Activated CD8-positive, alpha-beta memory T cell treated with anti-CD3 and anti-CD28 coated beads, Interleukin-2, amount 10 ng/mL, durations not matched to agents 7 days and 5 days (primary cell): ENCODE data around the gene EFCC1. TPM values are rescaled to one million over a fixed set of nuclear protein-coding genes. Genes with fewer than 3 reads are reported as not detected.

Source experiments
- total RNA-seq, 2 experiments: library from RNA; stranded (reverse); gene quantifications; one replicate each; pipeline ENCODE4 v1.2.3, GENCODE V29; 2021

The EFCC1 gene
- total RNA-seq, 2 experiments from 2014 or later, result 0.09 to 0.12 TPM

Other genes with a start within 250 kb of the EFCC1 start
- gene ACAD9, start 121.7 kb upstream of the EFCC1 start, total RNA-seq, result 10 to 100 TPM; 61.2 to 68.2 TPM
- gene CFAP92, start 7.2 kb upstream of the EFCC1 start, total RNA-seq, result under 1 TPM in 1 of 2 experiments, not detected in 1; 0.12 TPM
- gene GP9, start 59.5 kb downstream of the EFCC1 start, total RNA-seq, result not detected
- 10 to 100 TPM; 33.7 to 36.1 TPM for gene RAB43, start 120.5 kb downstream of the EFCC1 start, total RNA-seq
- gene ISY1, start 159.8 kb downstream of the EFCC1 start, total RNA-seq, result 10 to 100 TPM; 44.4 to 75.9 TPM
- gene CNBP, start 182.6 kb downstream of the EFCC1 start, total RNA-seq, result 100 to 1,000 TPM; 270 to 330 TPM
- gene COPG1, start 248.3 kb downstream of the EFCC1 start, total RNA-seq, result 100 to 1,000 TPM; 130 to 141 TPM